ENCODE measurements around the gene SPRYD4. TPM values are rescaled to one million over a fixed set of nuclear protein-coding genes. Genes with fewer than 3 reads are reported as not detected.

The SPRYD4 gene
- total and polyA plus RNA-seq, 9 of the 15 experiments (the other 6 are each of a cell fraction or from before 2014, with no cell fraction given): 1.8 to 4.7 (median 2.8) TPM

DNA sequence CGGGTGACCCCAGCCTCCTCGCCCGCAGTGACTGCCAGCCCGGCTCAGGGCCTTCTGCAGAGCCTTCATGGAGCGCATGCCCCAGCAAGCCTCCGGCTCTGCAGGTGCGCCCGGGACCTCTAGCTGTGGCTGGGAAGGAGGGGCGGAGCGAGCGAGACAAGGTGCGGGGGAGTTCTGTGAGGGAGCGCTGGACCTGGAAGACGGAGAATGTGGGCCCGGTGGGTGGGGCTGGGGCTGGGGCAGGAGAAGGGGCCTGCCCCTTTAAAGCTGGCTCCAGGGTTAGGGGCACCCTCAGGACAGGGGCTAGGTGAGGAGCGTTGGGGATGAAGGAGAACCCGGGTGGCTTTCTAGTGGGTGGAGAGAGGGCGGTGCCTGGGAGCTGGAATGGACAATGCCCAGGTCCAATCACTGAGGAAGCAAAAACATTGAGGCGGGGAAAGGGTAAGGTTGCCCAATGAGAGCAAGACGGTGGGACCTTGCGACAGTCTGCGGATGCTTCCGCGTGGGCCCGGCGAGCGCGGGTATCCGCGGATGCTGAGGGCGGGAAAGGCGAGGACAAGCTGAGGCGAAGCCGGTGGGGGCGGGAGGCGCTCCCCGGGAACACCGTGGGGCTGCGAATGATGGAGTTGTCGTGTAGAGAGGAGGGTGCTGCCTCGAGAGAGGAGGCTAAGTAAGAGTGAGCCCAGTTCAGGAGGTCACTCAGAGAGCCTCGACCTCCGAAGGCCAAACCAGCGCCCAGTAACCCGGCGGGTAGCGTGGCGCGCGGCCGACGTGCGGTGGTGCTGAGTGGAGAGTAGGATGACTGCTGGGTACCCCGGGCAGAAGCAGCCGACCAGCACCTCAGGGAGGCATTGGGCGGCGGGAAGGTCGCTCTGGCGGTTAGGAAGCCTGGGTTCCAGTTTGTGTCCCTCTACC lies 19.9 kb downstream of the SPRYD4 start, which contains the start of gene GLS2:
Gene GLS2 (minus strand): TSS at position 121 of the 915 bp plus-strand sequence. CDS start 43 bp downstream, at position 78.
- peak within 1 kb of the TSS in 1 of 2 experiments; percentile 45; a peak in 2 of 4 replicates for H3K9ac ChIP-seq (ENCODE audit: insufficient read depth in 1 of 2, low read depth in 2 of 2, low read length in 2 of 2)
- H3K27ac ChIP-seq (ENCODE audit: extremely low read depth, low read depth, low read length): no peak within 1 kb of the TSS
- peak; percentile 28 to 67 (median 54) for DNase-seq (ENCODE audit: extremely low read depth in 1 of 4, low spot score in 3 of 4)
- no peaks in the 10 kb centered on the region for H3K36me3 ChIP-seq (ENCODE audit: control insufficient read depth, insufficient read depth, low read length)
- BruUV-seq (replicated peaks): no TSS peak
- no peaks in the 10 kb centered on the region; the same call in 1 of the 2 replicates for H4K20me1 ChIP-seq (replicated peaks; ENCODE audit: control insufficient read depth, insufficient read depth, low read length)
- in situ Hi-C loops (cut with MboI): no loop called here
- H3K79me2 ChIP-seq (ENCODE audit: control insufficient read depth, insufficient read depth, low read length): no peaks in the 10 kb centered on the region
- H3K9me1 ChIP-seq (ENCODE audit: control insufficient read depth, insufficient read depth, low read length): no peaks in the 10 kb centered on the region
- H3K4me1 ChIP-seq (replicated peaks in 1 of 2; ENCODE audit: control insufficient read depth in 2 of 2, insufficient read depth in 2 of 2, low read length in 2 of 2): peaks cover 7 to 17% of the 10 kb centered on the region in 2 experiments; a peak in 3 of 5 replicates
- 28% methylated on average over 32 of the region's 59 CpGs for WGBS (ENCODE audit: insufficient coverage, low coverage, missing lambda C conversion rate)
- ChIA-PET POLR2A (interaction anchor here (0.6 to 3.2 kb wide), 6 partner anchors 9 to 196 kb away, joined by 3 to 14 read pairs (median 3); no protein-coding TSS in a partner anchor), CTCF (ENCODE audit: low intra/inter-chr PET ratio) (no interaction called here)
- H3K27me3 ChIP-seq (ENCODE audit: control insufficient read depth in 2 of 2, insufficient read depth in 2 of 2, low read length in 2 of 2): peaks cover 27 to 51% of the 10 kb centered on the region in 2 experiments
- peak within 1 kb of the TSS; percentile 35; the same call in 1 of the 2 replicates for H2AFZ ChIP-seq (ENCODE audit: low read depth, low read length)
- H3K4me2 ChIP-seq (ENCODE audit: insufficient read depth, low read length): no peak within 1 kb of the TSS; the same call in 1 of the 2 replicates
- ATAC-seq: peak; percentile 84
- FAIRE-seq: no peak
- no peak within 1 kb of the TSS for H3K4me3 ChIP-seq
- no peaks in the 10 kb centered on the region for H3K9me3 ChIP-seq (replicated peaks; ENCODE audit: control insufficient read depth, insufficient read depth, low read depth, low read length)
- intact Hi-C loops (cut with micrococcal nuclease): no loop called here
- TF ChIP-seq ZNF263 (CRISPR knock-in tag; IDR thresholded peaks at IDR 0.05; ENCODE audit: borderline replicate concordance): peak; percentile 90
- TF ChIP-seq SRSF9 (IDR thresholded peaks at IDR 0.05; ENCODE audit: borderline replicate concordance, low read depth, low read length): no peak
- TF ChIP-seq CEBPB (tag; IDR thresholded peaks at IDR 0.05): peak; percentile 66
- peak; percentile 15; the same call in 1 of the 2 replicates for TF ChIP-seq EGR1 (conservative IDR thresholded peaks at IDR 0.05)
- TF ChIP-seq, protein P1, sequence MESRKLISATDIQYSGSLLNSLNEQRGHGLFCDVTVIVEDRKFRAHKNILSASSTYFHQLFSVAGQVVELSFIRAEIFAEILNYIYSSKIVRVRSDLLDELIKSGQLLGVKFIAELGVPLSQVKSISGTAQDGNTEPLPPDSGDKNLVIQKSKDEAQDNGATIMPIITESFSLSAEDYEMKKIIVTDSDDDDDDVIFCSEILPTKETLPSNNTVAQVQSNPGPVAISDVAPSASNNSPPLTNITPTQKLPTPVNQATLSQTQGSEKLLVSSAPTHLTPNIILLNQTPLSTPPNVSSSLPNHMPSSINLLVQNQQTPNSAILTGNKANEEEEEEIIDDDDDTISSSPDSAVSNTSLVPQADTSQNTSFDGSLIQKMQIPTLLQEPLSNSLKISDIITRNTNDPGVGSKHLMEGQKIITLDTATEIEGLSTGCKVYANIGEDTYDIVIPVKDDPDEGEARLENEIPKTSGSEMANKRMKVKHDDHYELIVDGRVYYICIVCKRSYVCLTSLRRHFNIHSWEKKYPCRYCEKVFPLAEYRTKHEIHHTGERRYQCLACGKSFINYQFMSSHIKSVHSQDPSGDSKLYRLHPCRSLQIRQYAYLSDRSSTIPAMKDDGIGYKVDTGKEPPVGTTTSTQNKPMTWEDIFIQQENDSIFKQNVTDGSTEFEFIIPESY (CRISPR knock-in tag; IDR thresholded peaks at IDR 0.05): peak; percentile 86
- TF ChIP-seq, protein P2, sequence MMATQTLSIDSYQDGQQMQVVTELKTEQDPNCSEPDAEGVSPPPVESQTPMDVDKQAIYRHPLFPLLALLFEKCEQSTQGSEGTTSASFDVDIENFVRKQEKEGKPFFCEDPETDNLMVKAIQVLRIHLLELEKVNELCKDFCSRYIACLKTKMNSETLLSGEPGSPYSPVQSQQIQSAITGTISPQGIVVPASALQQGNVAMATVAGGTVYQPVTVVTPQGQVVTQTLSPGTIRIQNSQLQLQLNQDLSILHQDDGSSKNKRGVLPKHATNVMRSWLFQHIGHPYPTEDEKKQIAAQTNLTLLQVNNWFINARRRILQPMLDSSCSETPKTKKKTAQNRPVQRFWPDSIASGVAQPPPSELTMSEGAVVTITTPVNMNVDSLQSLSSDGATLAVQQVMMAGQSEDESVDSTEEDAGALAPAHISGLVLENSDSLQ (IDR thresholded peaks at IDR 0.05): peak; percentile 92
- TF ChIP-seq ESRRA (IDR thresholded peaks at IDR 0.05; ENCODE audit: borderline replicate concordance, low read depth): no peak
- TF ChIP-seq, protein P3, sequence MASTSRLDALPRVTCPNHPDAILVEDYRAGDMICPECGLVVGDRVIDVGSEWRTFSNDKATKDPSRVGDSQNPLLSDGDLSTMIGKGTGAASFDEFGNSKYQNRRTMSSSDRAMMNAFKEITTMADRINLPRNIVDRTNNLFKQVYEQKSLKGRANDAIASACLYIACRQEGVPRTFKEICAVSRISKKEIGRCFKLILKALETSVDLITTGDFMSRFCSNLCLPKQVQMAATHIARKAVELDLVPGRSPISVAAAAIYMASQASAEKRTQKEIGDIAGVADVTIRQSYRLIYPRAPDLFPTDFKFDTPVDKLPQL (IDR thresholded peaks at IDR 0.05; ENCODE audit: extremely low read depth, insufficient read length): no peak

All from K562 (cell line).